Measurements from ENCODE around the gene ZNF341. TPM values are rescaled to one million over a fixed set of nuclear protein-coding genes. Genes with fewer than 3 reads are reported as not detected.

Gene ZNF341
- total RNA-seq, 3 donors from 2014 or later, result 5.0 to 5.6 (median 5.1) TPM

GRCh38 chr20:33740189-33740588 is 8.4 kb downstream of the ZNF341 start:
- no peak for TF ChIP-seq CTCF (IDR thresholded peaks at IDR 0.05)

GRCh38 chr20:33744181-33744580 is 12.4 kb downstream of the ZNF341 start:
- Histone ChIP-seq H3K4me1 (ENCODE audit: low read depth) (peaks cover 5% of the 10 kb centered on the region), H3K36me3 (ENCODE audit: low read depth) (no peaks in the 10 kb centered on the region), H3K9me3 (no peaks in the 10 kb centered on the region), H3K4me3 (no peak overlapping the region)
- ATAC-seq, result no peak
- intact Hi-C loops (cut with DNase I, micrococcal nuclease), result no loop called here
- no peak for DNase-seq
- no peak for TF ChIP-seq CTCF (IDR thresholded peaks at IDR 0.05)

More at GRCh38 chr20:33740189-33740588, 8.4 kb downstream of the ZNF341 start:
- ATAC-seq, result no peak
- Histone ChIP-seq H3K9me3 (peaks cover 24% of the 10 kb centered on the region), H3K4me1 (ENCODE audit: low read depth) (peaks cover 5% of the 10 kb centered on the region), H3K36me3 (ENCODE audit: low read depth) (no peaks in the 10 kb centered on the region), H3K4me3 (no peak overlapping the region)
- no peak for DNase-seq
- intact Hi-C loops (cut with DNase I, micrococcal nuclease), result no loop called here

- Histone ChIP-seq H3K4me1 (ENCODE audit: low read depth) (peaks cover 5% of the 10 kb centered on the region), H3K9me3 (no peaks in the 10 kb centered on the region), H3K36me3 (ENCODE audit: low read depth) (no peaks in the 10 kb centered on the region), H3K4me3 (no peak overlapping the region)
- intact Hi-C loops (cut with DNase I, micrococcal nuclease), result no loop called here
- peak; percentile 80 to 87 (median 81) for DNase-seq
- TF ChIP-seq CTCF (IDR thresholded peaks at IDR 0.05), result no peak
- ATAC-seq, result peak; percentile 74
These were observed 13.1 kb downstream of the ZNF341 start for GRCh38 chr20:33744773-33745385.

- no peaks in the 10 kb centered on the region for H3K9me3 ChIP-seq
- H3K4me1 ChIP-seq (ENCODE audit: low read depth), result peaks cover 5% of the 10 kb centered on the region
- intact Hi-C loops (cut with DNase I, micrococcal nuclease), result no loop called here
- no peaks in the 10 kb centered on the region for H3K36me3 ChIP-seq (ENCODE audit: low read depth)
- ATAC-seq, result no peak
- H3K4me3 ChIP-seq, result no peak overlapping the region
- no peak for TF ChIP-seq CTCF (IDR thresholded peaks at IDR 0.05)
- DNase-seq, result no peak
These were observed 14.7 kb downstream of the ZNF341 start for GRCh38 chr20:33746325-33746998.

- intact Hi-C loops (cut with DNase I, micrococcal nuclease), result no loop called here
- no peak for ATAC-seq
These were observed 20.0 kb downstream of the ZNF341 start for GRCh38 chr20:33751775-33752174.

More at GRCh38 chr20:33751775-33752174, 20.0 kb downstream of the ZNF341 start:
- no peaks in the 10 kb centered on the region for H3K4me1 ChIP-seq (ENCODE audit: low read depth)
- no peak for DNase-seq
- TF ChIP-seq CTCF (IDR thresholded peaks at IDR 0.05), result no peak
- H3K4me3 ChIP-seq, result no peak overlapping the region
- H3K36me3 ChIP-seq (ENCODE audit: low read depth), result no peaks in the 10 kb centered on the region
- H3K9me3 ChIP-seq, result no peaks in the 10 kb centered on the region
